H1 (cell line): ENCODE results near the gene FAM81B. TPM values are rescaled to one million over a fixed set of nuclear protein-coding genes. Genes with fewer than 3 reads are reported as not detected.

Experiments
- CBX5 ChIP-seq: fragments of 300-800, 300-1000 bp; sonication (generic); IDR thresholded peaks from 2 replicates; pipeline ENCODE4 v1.7.1; 2016; ENCODE audit warnings: antibody characterized with exemption, low read length, low read depth
- CHD7 ChIP-seq: fragments of 300-600 bp; sonication (generic); IDR thresholded peaks from 2 replicates; pipeline ENCODE4 v1.7.1; 2012; ENCODE audit warnings: low read length, moderate library complexity, mild to moderate bottlenecking, inconsistent platforms; ENCODE audit not compliant: insufficient replicate concordance
- EGR1 ChIP-seq: IDR thresholded peaks from 2 replicates; pipeline ENCODE4 v1.6.1; 2011; ENCODE audit warnings: low read depth, low read length, borderline replicate concordance
- EZH2 ChIP-seq: fragments of 200-600 bp; sonication (generic); IDR thresholded peaks from 2 replicates; pipeline ENCODE4 v1.7.1; 2012; ENCODE audit warnings: low read depth, mild to moderate bottlenecking, moderate library complexity, low read length, inconsistent platforms; ENCODE audit not compliant: severe bottlenecking
- MAFK ChIP-seq: IDR thresholded peaks from 2 replicates; pipeline ENCODE4 v1.6.1; 2012; ENCODE audit warnings: low read depth, mild to moderate bottlenecking, improper control_type of control experiment, low read length
- YY1 ChIP-seq: IDR thresholded peaks from 2 replicates; pipeline ENCODE4 v1.6.1; 2011; ENCODE audit warnings: low read depth, mild to moderate bottlenecking, low read length
- polyA plus RNA-seq, 7 experiments: library from polyadenylated mRNA; depleted of rRNA in 3 of 7; stranded (reverse) in 5 of 7; unstranded in 2 of 7; fragments of >200 nt in 5 of 7; fragments of 200-250 nt in 2 of 7; gene quantifications; 1 replicate in 5 of 7; 2 replicates in 1 of 7; 4 replicates in 1 of 7; pipeline versions ENCODE4 v1.2.1 to v1.2.3, GENCODE V29; 2011 to 2013; ENCODE audit warnings: missing spikeins in 2 of 7, mixed read lengths in 2 of 7
- total RNA-seq: library from RNA; stranded (reverse); fragmentation: NEBNext Ultra II Directional; extraction: Animal tissue kit (Norgen Biotek cat#: 25700); gene quantifications from 2 replicates; pipeline ENCODE4 v1.2.1, GENCODE V29; 2021

Gene FAM81B
- total and polyA plus RNA-seq, 2 of the 8 experiments (the other 6 are each of a cell fraction or from before 2014, with no cell fraction given), result not detected

GRCh38 chr5:95374061-95374460 lies 17.1 kb upstream of the FAM81B start (continued):
- TF ChIP-seq CHD7, result no peak
- TF ChIP-seq EGR1, result no peak
- TF ChIP-seq MAFK, result no peak
- no peak for TF ChIP-seq CBX5
- TF ChIP-seq EZH2, result no peak
- TF ChIP-seq YY1, result no peak
